Measurements from ENCODE around the gene DSTYK. TPM values are rescaled to one million over a fixed set of nuclear protein-coding genes. Genes with fewer than 3 reads are reported as not detected.

DSTYK gene
- total and polyA plus RNA-seq, 2 donors (not counting 3 experiments of a cell fraction or from before 2014, with no cell fraction given), result 3.6 to 8.7 TPM

DNA sequence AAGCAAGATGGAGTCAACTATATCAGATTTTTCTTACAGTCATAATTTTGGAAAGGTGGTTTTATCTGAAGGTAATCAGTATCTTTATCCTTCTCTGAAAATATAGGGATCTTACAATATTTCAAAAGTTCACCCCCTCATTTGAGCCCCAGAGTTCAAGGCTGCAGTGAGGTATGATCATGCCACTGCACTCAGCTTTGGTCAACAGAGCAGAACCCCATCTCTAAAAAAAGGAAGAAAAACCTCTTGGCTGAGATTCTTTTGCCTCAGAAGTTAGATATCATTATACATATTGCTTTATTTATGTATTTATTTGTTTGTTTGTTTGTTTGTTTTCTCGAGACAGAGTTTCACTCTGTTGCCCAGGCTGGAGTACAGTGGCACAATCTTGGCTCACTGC is 78.2 kb downstream of the DSTYK start:
- dilution Hi-C loops (cut with MboI; ENCODE audit: extremely low pct_ligation_motif_present, low sequenced_read_pairs), result no loop called here
- H3K36me3 ChIP-seq (ENCODE audit: control insufficient read depth in 2 of 2, extremely low read depth in 1 of 2, insufficient read depth in 2 of 2, low read length in 2 of 2), result no peaks in the 10 kb centered on the region
- H4K20me1 ChIP-seq (replicated peaks; ENCODE audit: control insufficient read depth, extremely low read depth, insufficient read depth, low read length), result no peaks in the 10 kb centered on the region
- H3K4me3 ChIP-seq (replicated peaks in 1 of 3; ENCODE audit: insufficient read depth in 1 of 3, low read depth in 1 of 3, low read length in 3 of 3), result no peak overlapping the region
- H3K79me2 ChIP-seq (ENCODE audit: control insufficient read depth, insufficient read depth, low read length), result no peaks in the 10 kb centered on the region
- intact Hi-C loops (cut with micrococcal nuclease), result no loop called here
- H3K4me1 ChIP-seq (ENCODE audit: control insufficient read depth, extremely low read depth, insufficient read depth, low read length), result no peaks in the 10 kb centered on the region
- H3K4me2 ChIP-seq (ENCODE audit: insufficient read depth, low read length), result no peak overlapping the region
- H3K9ac ChIP-seq (replicated peaks; ENCODE audit: extremely low read depth, insufficient read depth, low read length), result no peak overlapping the region
- no peak overlapping the region for H2AFZ ChIP-seq (ENCODE audit: low read depth, low read length)
- ChIA-PET CTCF (interaction anchor here (1.1 to 1.8 kb wide), 2 partner anchors 8 to 123 kb away, joined by 3 to 12 read pairs; no protein-coding TSS in a partner anchor), POLR2A (no interaction called here)
- H3K27ac ChIP-seq (ENCODE audit: insufficient read depth, low read depth, low read length), result no peak overlapping the region
- TF ChIP-seq MAX (IDR thresholded peaks at IDR 0.05; ENCODE audit: insufficient read depth, insufficient read length), result no peak
- no peak for TF ChIP-seq MYC (IDR thresholded peaks at IDR 0.05; ENCODE audit: low read depth, low read length)
- no peak for TF ChIP-seq GATA2 (IDR thresholded peaks at IDR 0.05; ENCODE audit: insufficient read depth, insufficient read length, low read depth, low read length)
- TF ChIP-seq EZH2 (IDR thresholded peaks at IDR 0.05; ENCODE audit: borderline replicate concordance, low read depth, low read length, severe bottlenecking), result no peak
- no peak for TF ChIP-seq JUN (IDR thresholded peaks at IDR 0.05; ENCODE audit: borderline replicate concordance, insufficient read depth, insufficient read length, low read depth)
- TF ChIP-seq POLR2A (IDR thresholded peaks at IDR 0.05; ENCODE audit: low read depth, low read length), result no peak
- TF ChIP-seq POLR2AphosphoS5 (IDR thresholded peaks at IDR 0.05; ENCODE audit: insufficient read depth, low read depth, low read length), result no peak
- TF ChIP-seq, protein P1, sequence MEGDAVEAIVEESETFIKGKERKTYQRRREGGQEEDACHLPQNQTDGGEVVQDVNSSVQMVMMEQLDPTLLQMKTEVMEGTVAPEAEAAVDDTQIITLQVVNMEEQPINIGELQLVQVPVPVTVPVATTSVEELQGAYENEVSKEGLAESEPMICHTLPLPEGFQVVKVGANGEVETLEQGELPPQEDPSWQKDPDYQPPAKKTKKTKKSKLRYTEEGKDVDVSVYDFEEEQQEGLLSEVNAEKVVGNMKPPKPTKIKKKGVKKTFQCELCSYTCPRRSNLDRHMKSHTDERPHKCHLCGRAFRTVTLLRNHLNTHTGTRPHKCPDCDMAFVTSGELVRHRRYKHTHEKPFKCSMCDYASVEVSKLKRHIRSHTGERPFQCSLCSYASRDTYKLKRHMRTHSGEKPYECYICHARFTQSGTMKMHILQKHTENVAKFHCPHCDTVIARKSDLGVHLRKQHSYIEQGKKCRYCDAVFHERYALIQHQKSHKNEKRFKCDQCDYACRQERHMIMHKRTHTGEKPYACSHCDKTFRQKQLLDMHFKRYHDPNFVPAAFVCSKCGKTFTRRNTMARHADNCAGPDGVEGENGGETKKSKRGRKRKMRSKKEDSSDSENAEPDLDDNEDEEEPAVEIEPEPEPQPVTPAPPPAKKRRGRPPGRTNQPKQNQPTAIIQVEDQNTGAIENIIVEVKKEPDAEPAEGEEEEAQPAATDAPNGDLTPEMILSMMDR (IDR thresholded peaks at IDR 0.05; ENCODE audit: extremely low read depth in 1 of 2, insufficient read depth in 1 of 2, low read depth in 1 of 2, low read length in 2 of 2), result no peak
- no peak for TF ChIP-seq FOS (IDR thresholded peaks at IDR 0.05; ENCODE audit: borderline replicate concordance, insufficient read depth, low read length)
- H3K9me3 ChIP-seq (replicated peaks; ENCODE audit: control insufficient read depth, insufficient read depth, low read length), result no peaks in the 10 kb centered on the region
- no peak for DNase-seq (ENCODE audit: low read depth, low spot score)
- no peak for FAIRE-seq
- no TSS peak for BruUV-seq (replicated peaks)
- H3K27me3 ChIP-seq (ENCODE audit: control insufficient read depth in 2 of 2, insufficient read depth in 2 of 2, low read length in 2 of 2), result no peaks in the 10 kb centered on the region
- H3K9me1 ChIP-seq (replicated peaks; ENCODE audit: control insufficient read depth, extremely low read depth, insufficient read depth, low read length), result no peaks in the 10 kb centered on the region
